Kidney (tissue), 14 donors: ENCODE data around the gene HES3. TPM values are rescaled to one million over a fixed set of nuclear protein-coding genes. Genes with fewer than 3 reads are reported as not detected.

Source experiments
- DNase-seq, 5 donors: peaks; one replicate each; pipeline ENCODE4 v3.0.0-alpha.2; 2013 to 2020
- FAIRE-seq: peaks from 2 replicates; lab custom pipeline; 2012; peaks lifted over from hg19 to GRCh38; lab: Jason Lieb, UNC
- H3K27ac ChIP-seq, 2 donors: one replicate each; pipeline ENCODE4 v1.7.0; 2013; ENCODE audit warnings: low read depth in 2 of 2, low read length in 2 of 2, inconsistent platforms in 1 of 2
- H3K27me3 ChIP-seq: one replicate; pipeline ENCODE4 v1.7.1; 2013; ENCODE audit warnings: low read length, inconsistent platforms; ENCODE audit not compliant: control insufficient read depth, insufficient read depth
- H3K36me3 ChIP-seq, 3 donors: one replicate each; pipeline versions ENCODE4 v1.7.0 to v1.7.1; 2013; ENCODE audit warnings: low read length in 3 of 3, control low read depth in 1 of 3, inconsistent platforms in 1 of 3; ENCODE audit not compliant: insufficient read depth in 3 of 3, control insufficient read depth in 2 of 3
- H3K4me1 ChIP-seq, 3 donors: one replicate each; pipeline versions ENCODE4 v1.7.0 to v1.7.1; 2013; ENCODE audit warnings: low read length in 3 of 3, inconsistent platforms in 1 of 3, low read depth in 1 of 3; ENCODE audit not compliant: control insufficient read depth in 2 of 3, insufficient read depth in 2 of 3
- H3K4me3 ChIP-seq, 3 donors: one replicate each; pipeline versions ENCODE4 v1.7.0 to v1.8.1; 2013; ENCODE audit warnings: low read length in 3 of 3, control low read depth in 1 of 3, inconsistent platforms in 1 of 3
- H3K9ac ChIP-seq, 3 donors: one replicate each; pipeline versions ENCODE4 v1.7.0 to v1.7.1; 2013; ENCODE audit warnings: low read length in 3 of 3, control low read depth in 1 of 3, inconsistent platforms in 1 of 3
- H3K9me3 ChIP-seq, 3 donors: one replicate each; pipeline versions ENCODE4 v1.7.0 to v1.7.1; 2013; ENCODE audit warnings: low read length in 3 of 3, control low read depth in 1 of 3, inconsistent platforms in 1 of 3; ENCODE audit not compliant: control insufficient read depth in 2 of 3, insufficient read depth in 1 of 3
- CTCF ChIP-seq: IDR thresholded peaks from 3 replicates; pipeline ENCODE4 v1.5.1; 2012; ENCODE audit warnings: mild to moderate bottlenecking, moderate library complexity, borderline replicate concordance; ENCODE audit not compliant: insufficient read depth; ENCODE audit errors: extremely low read depth
- intact Hi-C: fragments of 100-400 bp; cut with DNase I; formaldehyde crosslinking; loops from one replicate; pipeline ENCODE4 v1.11.1; 2022
- polyA plus RNA-seq: library from polyadenylated mRNA; stranded (reverse); fragments of 350-450 nt; fragmentation: Illumina TruSeq; extraction: RNeasy Lipid Tissue Mini Kit (QIAGEN cat#74804); gene quantifications from one replicate; pipeline ENCODE4 v1.2.3, GENCODE V29; 2014; ENCODE audit warnings: low read depth, low replicate concordance; ENCODE audit not compliant: insufficient read depth
- total RNA-seq: library from RNA; stranded (reverse); fragmentation: NEBNext Ultra II Directional; extraction: Animal tissue kit (Norgen Biotek cat#: 25700); gene quantifications from one replicate; pipeline ENCODE4 v1.2.1, GENCODE V29; 2021
- donor health status: control.
- donor health status: control.
- donor health status: control.
- donor health status: control.
- donor health status: control.
- donor health status: DM: yes; HTN: yes; CAD: no.
- donor health status: Normal renal cell carcinoma (clear cell type).

HES3 gene
- total and polyA plus RNA-seq, 2 donors from 2014 or later: not detected

GRCh38 chr1:6270401-6270800 lies 26.4 kb downstream of the HES3 start:
- Histone ChIP-seq H3K9me3 (no peaks in the 10 kb centered on the region), H3K27me3 (no peaks in the 10 kb centered on the region), H3K4me3 (no peak overlapping the region), H3K4me1 (peaks cover 0 to 11% (median 10%) of the 10 kb centered on the region in 3 donors), H3K36me3 (no peaks in the 10 kb centered on the region), H3K9ac (no peak overlapping the region), H3K27ac (no peak overlapping the region)
- no peak for TF ChIP-seq CTCF
- FAIRE-seq: no peak
- peak in 1 of 5 donors; percentile 64 for DNase-seq
- intact Hi-C loops: no loop called here

- DNase-seq: no peak
- Histone ChIP-seq H3K4me1 (peaks cover under 1 to 13% (median 11%) of the 10 kb centered on the region in 3 donors), H3K36me3 (no peaks in the 10 kb centered on the region), H3K27ac (no peak overlapping the region), H3K9me3 (no peaks in the 10 kb centered on the region), H3K4me3 (no peak overlapping the region), H3K9ac (no peak overlapping the region), H3K27me3 (no peaks in the 10 kb centered on the region)
- TF ChIP-seq CTCF: no peak
- no peak for FAIRE-seq
- intact Hi-C loops: no loop called here
Observed at GRCh38 chr1:6271006-6271405, 27.0 kb downstream of the HES3 start.

GRCh38 chr1:6271554-6271953 lies 27.6 kb downstream of the HES3 start:
- Histone ChIP-seq H3K27me3 (no peaks in the 10 kb centered on the region), H3K27ac (no peak overlapping the region), H3K36me3 (no peaks in the 10 kb centered on the region), H3K4me3 (no peak overlapping the region), H3K9ac (no peak overlapping the region), H3K4me1 (peaks cover 2 to 18% (median 11%) of the 10 kb centered on the region in 3 donors), H3K9me3 (no peaks in the 10 kb centered on the region)
- intact Hi-C loops: no loop called here
- TF ChIP-seq CTCF: no peak
- peak in 4 of 5 donors; percentile 53 to 77 (median 66) for DNase-seq
- FAIRE-seq: no peak

- H3K4me3 ChIP-seq: no peak overlapping the region
- TF ChIP-seq CTCF: no peak
- FAIRE-seq (no peak), DNase-seq (peak in 1 of 5 donors; percentile 57)
- intact Hi-C loops: no loop called here
- H3K27ac ChIP-seq: peak overlapping the region in 1 of 2 donors; percentile 78
- H3K9ac ChIP-seq: no peak overlapping the region
- no peaks in the 10 kb centered on the region for H3K9me3 ChIP-seq
- H3K36me3 ChIP-seq: no peaks in the 10 kb centered on the region
- peaks cover 2 to 20% (median 11%) of the 10 kb centered on the region in 3 donors for H3K4me1 ChIP-seq
- no peaks in the 10 kb centered on the region for H3K27me3 ChIP-seq
Observed at GRCh38 chr1:6272452-6272851, 28.5 kb downstream of the HES3 start.
